ENCODE results near the gene RUNX1.

RUNX1 gene

GRCh38 chr21:34818662-34819158, 230.4 kb downstream of the RUNX1 start:
- DNase-seq = no peak

DNA sequence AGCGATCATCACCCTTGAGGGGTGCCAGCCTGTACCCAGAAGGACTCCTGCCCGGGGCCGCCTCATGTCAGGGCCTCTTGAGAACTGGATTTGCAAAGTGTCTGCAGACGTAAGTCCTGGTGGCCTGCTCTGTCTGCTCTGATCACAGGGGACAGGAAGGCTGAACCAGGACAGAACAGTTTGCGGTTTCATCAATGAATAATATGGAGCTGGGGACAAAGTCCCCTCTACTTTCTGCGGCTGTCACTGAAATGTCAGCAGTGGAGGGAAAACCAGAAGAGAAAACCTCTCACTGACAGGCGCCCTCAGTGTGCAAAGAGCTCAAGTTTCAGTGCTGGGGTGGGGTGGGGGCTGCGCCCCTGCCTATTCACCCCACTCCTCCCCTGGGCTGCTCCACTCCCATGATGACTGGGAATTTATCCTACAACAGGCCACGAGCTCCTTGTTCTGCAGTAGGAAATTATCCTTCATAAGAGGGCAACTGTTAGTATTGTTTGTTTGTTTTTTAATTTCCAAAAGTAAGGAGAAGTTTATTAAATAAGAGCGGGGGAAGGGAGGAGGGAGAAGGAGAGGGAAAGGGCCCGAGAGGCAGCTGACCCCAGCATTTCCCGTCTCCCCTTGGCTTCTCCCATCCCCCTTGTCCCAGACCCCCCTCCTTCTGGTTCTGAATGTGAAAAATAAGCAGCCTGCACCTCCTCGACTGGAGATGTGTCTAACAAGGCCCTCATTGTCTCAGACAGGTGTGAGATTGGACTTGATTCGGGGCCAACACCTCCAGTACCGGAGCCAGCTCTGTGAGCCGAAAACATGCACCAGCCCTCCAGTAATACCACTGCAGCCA, 231.1 kb downstream of the RUNX1 start:
- DNase-seq = no peak

DNA sequence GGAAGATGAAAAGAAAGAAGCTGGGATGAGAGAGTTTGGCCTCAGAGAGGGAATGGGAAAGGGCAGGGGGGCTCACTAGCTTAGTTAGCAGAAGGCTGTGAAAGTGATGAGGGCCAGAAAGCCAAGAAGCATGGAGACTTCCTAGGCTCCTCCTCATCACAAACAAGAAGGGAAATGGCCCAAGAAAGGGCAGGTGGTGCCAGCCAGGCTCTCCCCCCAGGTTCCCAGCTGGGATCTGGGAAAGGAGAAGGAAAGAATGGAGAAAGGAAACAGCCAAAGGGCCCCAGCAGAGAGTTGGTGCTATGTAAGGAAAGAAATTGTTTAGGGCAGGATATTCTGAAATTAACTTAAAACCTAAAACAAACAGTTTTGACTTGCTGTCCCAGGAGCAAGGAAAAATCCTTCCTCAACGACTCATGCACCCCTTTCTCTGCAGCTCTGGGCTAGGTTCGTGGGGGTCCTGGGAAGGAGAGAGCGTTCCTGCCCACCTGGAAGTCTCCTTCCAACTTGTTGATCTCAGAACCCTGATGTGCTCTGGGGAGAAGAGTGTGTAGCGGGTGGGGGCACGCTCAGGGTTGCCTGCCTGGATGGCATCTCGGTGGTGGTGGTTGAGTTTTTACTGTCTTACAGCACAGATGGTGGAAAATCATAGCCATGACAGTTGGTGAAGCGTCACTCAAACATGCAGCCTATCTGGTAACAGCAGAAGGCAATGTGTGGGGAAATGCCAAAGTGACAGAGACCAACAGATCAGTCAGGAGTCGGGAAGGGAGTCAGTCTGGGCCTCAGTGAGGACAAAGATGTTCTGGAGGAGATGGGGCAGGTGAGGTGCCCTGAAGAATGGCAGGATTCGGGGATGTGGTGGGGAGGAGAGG, 233.0 kb downstream of the RUNX1 start:
- DNase-seq = no peak

DNA sequence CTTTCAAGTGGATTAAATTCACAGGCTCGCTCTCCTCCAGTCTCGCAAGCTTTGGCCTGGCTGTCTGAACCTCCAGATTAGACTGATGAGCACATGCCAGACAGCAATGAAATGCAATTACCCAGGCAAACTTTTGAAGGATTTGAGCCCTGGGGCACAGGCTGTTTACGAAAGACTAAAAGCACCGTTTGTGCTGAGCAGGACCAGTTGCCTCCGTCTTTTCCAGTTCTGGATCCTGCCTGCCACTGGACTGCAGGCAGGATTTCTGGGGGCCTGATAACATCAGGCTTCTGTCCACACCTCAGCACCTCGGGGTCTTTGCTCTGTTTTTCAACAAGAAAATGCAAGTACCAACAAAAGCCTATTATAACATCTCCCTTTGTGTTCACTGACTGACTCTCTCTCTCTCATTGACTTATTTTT, 234.6 kb downstream of the RUNX1 start:
- DNase-seq = no peak

GRCh38 chr21:34813266-34813894, 235.7 kb downstream of the RUNX1 start:
- peak; percentile 52 to 65 for DNase-seq

DNA sequence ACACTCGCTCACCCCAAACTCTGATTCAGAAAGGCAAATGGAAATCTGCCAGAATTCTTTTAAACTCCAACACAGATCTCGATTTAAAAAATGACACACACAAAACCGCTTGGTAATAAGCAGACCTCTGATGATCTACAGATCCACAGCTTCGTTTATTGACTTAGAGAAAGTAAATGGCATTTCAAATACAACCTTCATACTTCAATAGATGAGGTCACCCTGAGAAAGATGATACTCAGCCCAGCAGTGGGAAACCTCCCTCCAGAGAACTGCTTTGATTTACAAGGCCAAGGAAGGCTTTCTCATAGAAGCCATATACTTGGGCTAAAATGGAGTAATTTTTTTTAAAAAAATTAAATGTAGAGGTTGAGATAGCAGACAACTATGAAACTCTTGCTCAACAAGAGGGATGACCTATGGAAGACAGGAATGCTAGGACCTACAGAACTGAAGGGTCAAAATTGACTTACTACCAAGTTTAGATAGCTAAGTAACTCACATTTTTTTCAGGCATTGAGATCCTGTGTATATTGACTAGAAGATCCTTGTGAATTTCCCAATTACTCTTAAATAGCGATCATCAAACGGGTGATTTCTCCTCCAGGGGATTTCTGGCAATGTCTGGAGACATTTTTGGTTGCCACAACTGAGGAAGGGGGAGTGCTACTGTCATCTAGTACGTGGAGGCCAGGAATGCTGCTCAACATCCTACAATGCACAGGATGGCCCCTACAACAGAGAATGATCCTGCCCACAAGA, 236.4 kb downstream of the RUNX1 start:
- no peak for DNase-seq

DNA sequence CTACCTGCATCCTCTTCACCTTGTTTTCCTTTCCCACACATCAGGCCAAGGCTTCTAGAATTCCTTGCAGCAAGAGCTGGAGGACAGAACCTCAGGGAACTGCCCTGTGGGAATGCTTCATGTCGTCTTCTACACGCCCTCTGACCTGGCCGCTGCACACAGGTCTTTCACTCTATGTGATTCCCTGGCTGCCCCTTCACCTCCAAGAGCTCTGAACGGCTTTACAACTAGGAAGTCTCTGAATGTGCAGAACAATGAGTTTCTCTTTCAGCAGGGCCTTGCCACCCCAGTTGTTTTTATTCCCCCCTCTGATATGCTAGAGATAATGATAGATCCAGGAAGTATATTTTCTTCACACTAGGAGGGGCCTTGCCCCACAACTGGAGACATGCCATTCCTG, 237.7 kb downstream of the RUNX1 start:
- no peak for DNase-seq

- no peak for DNase-seq
These were observed 238.3 kb downstream of the RUNX1 start for GRCh38 chr21:34810786-34811185.

DNA sequence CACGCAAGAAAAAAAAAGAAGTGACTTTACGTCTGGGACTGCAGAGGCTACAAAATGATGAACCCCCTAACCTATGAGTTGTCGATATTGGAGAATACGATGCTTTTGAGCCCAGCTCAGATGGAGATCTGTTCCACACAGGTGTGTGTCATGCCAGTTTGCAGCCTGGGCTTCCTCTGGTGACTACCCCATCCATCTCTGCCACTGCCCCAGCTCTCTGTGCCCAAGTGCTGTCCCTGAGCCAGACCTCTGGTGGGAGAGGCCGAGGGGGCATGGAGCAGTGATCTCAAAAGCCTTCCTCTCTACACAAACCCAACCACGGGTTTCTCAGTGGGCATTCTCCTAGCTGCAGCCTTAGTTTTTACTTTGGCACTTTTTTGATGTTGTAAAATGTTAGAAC, 239.3 kb downstream of the RUNX1 start:
- no peak for DNase-seq

DNA sequence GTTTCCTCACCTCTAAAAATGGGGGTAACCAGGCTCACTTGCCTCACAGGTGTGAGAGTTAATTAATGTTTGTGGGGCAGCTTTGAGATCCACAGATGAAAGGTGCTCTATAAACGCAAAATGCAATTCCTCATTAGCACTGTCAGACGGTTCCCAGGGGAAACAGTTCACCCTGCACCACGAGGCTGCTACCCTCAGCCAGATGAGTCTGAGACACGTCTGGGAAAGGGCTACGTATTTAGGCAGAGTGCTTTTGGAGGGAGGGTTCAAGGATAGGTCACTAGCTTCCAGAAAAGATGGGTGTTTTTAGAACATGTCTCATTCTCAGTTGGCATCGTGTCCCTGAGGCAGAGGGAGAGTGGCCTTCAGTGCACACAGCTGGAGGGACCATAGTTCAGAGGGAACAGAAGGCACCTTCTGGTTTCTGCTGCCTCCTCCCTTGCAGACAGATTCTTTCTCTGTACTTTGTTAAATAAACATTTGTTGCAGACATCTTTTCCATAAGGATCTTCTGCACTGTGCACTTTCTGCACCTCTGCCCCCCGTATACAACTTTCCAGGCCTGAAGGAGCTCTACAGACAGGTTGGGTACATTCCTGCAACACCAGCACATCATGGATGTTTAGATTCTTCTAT, 240.4 kb downstream of the RUNX1 start:
- DNase-seq = peak in 1 of 2 donors; percentile 56

DNA sequence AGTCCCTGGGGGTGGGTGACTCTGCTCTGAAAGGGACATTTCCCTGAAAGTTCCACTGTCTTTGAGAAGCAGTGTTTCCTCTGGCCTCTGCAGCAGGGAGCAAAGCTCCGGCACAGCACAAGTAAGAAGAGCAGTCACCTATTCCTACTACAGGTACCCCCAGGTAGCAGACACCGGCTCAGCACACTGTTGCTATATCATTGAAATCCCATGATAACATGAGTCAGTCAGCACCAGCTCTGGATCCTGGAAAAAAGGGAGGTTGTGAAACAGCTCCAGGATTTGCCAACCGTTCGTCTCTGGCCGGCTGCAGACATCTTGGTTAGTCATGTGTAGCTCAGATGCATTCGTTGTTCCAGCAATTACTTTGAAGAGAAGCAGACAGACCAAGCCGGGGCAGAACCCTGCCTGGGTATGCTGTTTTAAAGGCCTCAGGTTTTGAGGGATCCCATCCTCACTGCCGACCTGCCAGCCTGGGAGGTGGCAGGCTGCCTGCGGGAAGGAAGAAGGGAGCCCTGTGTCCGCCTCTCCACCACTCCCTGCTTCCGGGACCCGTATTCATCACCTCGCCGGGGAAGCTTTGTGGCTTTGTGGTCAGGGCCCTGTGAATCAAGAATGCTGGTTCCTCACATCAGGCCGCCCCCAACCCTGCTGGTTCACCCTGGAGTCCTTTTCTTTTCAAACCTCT, 241.1 kb downstream of the RUNX1 start:
- DNase-seq = peak; percentile 81 to 85

- peak; percentile 79 to 97 for DNase-seq
These were observed 241.8 kb downstream of the RUNX1 start for GRCh38 chr21:34807146-34807880.

DNA sequence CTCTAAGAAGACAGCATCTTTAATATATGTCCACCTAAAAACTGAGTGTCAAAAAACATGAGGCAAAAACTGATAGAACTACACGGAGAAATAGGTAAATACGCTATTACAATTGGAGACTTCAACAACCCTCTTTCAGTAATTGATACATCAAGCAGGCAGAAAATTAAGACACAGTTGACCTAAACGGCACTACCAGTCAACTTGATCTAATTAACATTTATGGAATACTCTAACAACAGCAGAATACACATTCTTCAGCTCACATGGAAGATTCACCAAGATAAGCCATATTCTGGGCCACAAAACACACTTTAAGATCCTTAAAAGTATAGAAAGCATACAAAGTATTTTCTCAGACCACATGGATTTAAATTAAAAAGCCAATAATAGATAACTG, 242.7 kb downstream of the RUNX1 start:
- no peak for DNase-seq

DNA sequence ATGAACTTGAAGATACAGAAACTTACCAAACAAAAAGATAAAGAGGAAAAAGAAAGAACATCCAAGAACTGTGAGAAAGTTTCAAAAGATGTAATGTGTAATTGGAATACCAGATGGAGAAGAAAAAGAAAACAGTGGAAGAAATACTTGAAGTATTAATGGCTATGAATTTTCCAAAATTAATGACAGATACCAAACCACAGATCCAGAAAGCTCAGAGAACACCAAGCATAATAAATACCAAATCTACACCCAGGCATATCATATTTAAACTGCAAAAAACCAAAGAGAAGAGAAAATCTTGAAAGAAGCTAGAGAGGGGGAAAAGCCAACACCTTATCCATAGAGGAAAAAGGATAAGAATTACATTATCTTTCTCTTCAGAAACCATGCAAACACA, 243.9 kb downstream of the RUNX1 start:
- DNase-seq = no peak

DNA sequence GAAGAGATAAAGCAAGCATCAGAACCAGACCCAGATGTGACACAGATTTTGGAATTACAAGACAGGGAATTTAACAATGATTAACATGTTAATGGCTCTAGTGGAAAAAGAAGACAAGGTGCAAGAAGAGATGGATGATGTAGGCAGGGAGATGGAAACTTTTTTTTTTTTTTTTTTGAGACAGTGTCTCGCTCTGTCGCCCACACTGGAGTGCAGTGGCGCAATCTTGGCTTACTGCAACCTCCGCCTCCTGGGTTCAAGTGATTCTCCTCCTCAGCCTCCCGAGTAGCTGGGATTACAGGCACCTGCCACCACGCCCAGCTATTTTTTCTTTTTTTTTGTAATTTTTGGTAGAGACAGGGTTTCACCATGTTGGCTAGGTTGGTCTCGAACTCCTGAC, 244.5 kb downstream of the RUNX1 start:
- peak; percentile 43 to 62 for DNase-seq

DNA sequence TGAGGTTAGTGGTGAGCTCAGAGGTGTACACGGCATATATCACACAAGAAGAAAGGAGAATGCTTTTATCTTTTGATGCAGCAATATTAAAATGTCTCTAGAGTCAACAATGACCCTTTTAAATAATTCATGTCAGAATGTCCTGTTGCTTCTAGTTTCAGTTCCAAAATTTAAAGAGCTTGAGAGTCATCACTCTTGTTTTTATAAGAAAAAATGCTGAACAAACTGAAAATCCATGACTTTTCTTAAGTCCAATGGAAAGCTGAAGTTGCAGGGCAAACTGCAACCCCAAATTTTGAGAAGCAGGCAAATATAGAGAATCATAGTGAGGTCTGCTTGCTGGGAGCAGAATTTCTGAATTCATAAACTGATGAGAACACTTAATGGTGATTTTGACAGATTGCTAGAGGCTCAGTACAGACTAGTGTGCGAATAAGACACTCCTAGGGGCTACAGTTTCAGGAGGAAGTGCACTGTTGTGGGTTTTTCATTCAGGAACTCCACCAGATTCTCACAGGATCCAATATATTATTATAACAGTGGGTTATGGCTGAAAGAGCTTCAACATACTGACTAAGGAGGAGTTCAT, 245.2 kb downstream of the RUNX1 start:
- DNase-seq = peak; percentile 25 to 41

GRCh38 chr21:34802180-34802899, 246.8 kb downstream of the RUNX1 start:
- no peak for DNase-seq

- DNase-seq = no peak
These were observed 247.5 kb downstream of the RUNX1 start for GRCh38 chr21:34801519-34802132.
